MM.1S (cell line): ENCODE results near the gene ENC1.
"Not testable (repeated sequence)": the region's sequence is repeated elsewhere in the genome, so short reads cannot be mapped to it uniquely, and the experiment has no call there.

Experiments used
- EZH2 ChIP-seq: fragments of 300-600 bp; sonication (generic); optimal IDR thresholded peaks from 2 replicates; pipeline ENCODE3; 2017; ENCODE audit warnings: low read depth, mild to moderate bottlenecking, antibody characterized with exemption, low read length, mixed read lengths
- TF ChIP-seq, protein P1 (sequence below): fragments of 300-600 bp; sonication (generic); IDR thresholded peaks from 2 replicates; pipeline ENCODE4 v1.5.1; 2016; ENCODE audit warnings: antibody characterized with exemption, low read length, mixed read lengths

DNA sequence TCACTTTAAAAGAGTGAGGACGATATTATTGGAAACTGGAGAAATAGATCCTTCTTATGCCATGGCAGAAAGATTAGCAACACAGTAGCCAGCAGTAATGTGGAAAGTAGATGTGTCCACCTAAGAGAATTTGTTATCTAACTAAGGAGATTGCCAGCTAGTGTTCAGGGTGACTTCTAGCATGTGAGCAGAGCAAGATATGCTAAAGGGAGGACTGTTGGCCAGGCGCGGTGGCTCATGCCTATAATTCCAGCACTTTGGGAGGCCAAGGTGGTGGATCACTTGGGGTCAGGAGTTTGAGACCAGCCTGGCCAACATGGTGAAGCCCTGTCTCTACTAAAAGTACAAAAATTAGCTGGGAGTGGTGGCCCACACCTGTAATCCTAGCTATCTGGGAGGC is 38.8 kb upstream of the ENC1 start:
- TF ChIP-seq, protein P1, sequence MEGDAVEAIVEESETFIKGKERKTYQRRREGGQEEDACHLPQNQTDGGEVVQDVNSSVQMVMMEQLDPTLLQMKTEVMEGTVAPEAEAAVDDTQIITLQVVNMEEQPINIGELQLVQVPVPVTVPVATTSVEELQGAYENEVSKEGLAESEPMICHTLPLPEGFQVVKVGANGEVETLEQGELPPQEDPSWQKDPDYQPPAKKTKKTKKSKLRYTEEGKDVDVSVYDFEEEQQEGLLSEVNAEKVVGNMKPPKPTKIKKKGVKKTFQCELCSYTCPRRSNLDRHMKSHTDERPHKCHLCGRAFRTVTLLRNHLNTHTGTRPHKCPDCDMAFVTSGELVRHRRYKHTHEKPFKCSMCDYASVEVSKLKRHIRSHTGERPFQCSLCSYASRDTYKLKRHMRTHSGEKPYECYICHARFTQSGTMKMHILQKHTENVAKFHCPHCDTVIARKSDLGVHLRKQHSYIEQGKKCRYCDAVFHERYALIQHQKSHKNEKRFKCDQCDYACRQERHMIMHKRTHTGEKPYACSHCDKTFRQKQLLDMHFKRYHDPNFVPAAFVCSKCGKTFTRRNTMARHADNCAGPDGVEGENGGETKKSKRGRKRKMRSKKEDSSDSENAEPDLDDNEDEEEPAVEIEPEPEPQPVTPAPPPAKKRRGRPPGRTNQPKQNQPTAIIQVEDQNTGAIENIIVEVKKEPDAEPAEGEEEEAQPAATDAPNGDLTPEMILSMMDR = not testable (repeated sequence)
- TF ChIP-seq EZH2 = not testable (repeated sequence)
